ENCODE results near the gene ADCY7. TPM values are rescaled to one million over a fixed set of nuclear protein-coding genes. Genes with fewer than 3 reads are reported as not detected.
"Not testable (repeated sequence)": the region's sequence is repeated elsewhere in the genome, so short reads cannot be mapped to it uniquely, and the experiment has no call there.

Gene ADCY7
- total RNA-seq, 2 donors from 2014 or later, result 30.1 to 37.2 TPM

DNA sequence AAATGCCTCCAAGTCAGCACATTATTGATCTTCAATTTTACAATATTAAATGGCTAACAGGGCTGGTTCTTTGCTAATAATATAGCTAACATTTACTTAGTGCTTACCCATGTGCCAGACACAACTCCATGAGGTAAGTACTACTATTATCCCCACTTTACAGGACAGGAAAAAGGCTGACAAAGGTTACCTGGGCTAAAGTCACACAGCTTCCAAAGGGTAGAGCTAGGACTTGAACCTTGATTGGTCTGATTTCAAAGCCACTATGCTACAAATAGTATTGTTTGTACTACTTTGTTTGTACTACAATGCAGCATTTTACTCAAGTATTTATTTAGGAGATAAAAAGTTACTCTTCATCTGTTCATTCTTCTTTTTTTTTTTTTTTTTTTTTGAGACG lies 70.5 kb downstream of the ADCY7 start:
- Histone ChIP-seq H3K9me3 (ENCODE audit: control insufficient read depth, low read length) (no peaks in the 10 kb centered on the region), H3K36me3 (ENCODE audit: control insufficient read depth, insufficient read depth, low read length) (peaks cover 79% of the 10 kb centered on the region), H3K27ac (ENCODE audit: low read depth, low read length) (no peak overlapping the region), H3K4me1 (ENCODE audit: control insufficient read depth, insufficient read depth, low read length) (no peaks in the 10 kb centered on the region), H3K9ac (ENCODE audit: extremely low read depth, low read length, poor library complexity, severe bottlenecking) (no peak overlapping the region), H3K4me3 (ENCODE audit: low read length) (no peak overlapping the region), H3K27me3 (ENCODE audit: control insufficient read depth, insufficient read depth, low read length, poor library complexity, severe bottlenecking) (no peaks in the 10 kb centered on the region)
- Mint-ChIP-seq H3K27ac (no peak overlapping the region), H3K9me3 (peaks cover 3% of the 10 kb centered on the region), H3K36me3 (ENCODE audit: low read depth) (peaks cover 61% of the 10 kb centered on the region), H3K4me3 (no peak overlapping the region), H3K27me3 (ENCODE audit: insufficient read depth) (no peaks in the 10 kb centered on the region), H3K4me1 (no peaks in the 10 kb centered on the region)
- TF ChIP-seq, protein P1, sequence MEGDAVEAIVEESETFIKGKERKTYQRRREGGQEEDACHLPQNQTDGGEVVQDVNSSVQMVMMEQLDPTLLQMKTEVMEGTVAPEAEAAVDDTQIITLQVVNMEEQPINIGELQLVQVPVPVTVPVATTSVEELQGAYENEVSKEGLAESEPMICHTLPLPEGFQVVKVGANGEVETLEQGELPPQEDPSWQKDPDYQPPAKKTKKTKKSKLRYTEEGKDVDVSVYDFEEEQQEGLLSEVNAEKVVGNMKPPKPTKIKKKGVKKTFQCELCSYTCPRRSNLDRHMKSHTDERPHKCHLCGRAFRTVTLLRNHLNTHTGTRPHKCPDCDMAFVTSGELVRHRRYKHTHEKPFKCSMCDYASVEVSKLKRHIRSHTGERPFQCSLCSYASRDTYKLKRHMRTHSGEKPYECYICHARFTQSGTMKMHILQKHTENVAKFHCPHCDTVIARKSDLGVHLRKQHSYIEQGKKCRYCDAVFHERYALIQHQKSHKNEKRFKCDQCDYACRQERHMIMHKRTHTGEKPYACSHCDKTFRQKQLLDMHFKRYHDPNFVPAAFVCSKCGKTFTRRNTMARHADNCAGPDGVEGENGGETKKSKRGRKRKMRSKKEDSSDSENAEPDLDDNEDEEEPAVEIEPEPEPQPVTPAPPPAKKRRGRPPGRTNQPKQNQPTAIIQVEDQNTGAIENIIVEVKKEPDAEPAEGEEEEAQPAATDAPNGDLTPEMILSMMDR (conservative IDR thresholded peaks at IDR 0.05), result no peak
- WGBS, 2 experiments (ENCODE audit: insufficient coverage in 1 of 2, insufficient read length in 1 of 2), result no CpG with 5 or more reads among the region's 1 CpG
- no peak for DNase-seq

DNA sequence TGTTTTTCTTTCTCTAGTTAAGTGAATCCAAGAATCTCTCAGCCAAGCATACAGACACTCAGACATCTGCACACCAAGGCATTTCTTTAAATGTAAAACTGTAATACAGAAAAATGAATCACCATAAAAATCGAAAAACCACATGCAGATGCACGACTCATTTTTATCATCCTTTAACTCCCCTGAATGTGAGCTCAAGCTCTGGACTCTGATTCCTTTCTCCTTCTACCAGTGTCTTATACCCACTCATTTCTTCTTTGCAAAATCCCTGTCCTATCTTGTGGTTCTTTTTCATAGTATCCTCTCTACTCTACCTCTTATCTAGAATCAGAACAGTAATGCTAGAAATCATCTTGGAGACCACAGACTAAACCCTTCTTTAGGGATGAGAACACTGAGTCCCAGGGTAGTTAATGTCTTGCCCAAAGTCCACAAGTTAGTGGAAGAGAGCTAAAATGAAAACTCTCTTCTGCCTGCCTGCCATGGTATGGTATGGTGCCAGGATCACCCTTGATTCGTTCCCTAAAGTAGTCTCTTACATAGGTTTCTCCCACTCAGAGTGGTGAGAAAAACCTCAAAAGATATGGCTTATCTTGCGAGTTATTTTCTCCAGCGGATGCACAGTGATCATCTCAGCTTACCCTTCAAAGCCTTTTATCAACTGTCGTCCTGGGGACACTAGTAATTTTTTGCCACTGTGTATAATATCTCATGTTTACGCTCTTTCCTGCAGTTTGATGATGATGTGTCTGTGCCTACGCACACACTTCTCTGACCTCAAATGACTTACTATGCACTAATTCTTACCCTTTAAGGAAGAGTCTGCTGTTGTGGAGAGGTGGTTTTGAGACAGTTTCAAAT lies 72.2 kb downstream of the ADCY7 start:
- TF ChIP-seq, protein P1 (conservative IDR thresholded peaks at IDR 0.05), result no peak
- Histone ChIP-seq H3K27ac (ENCODE audit: low read depth, low read length) (no peak overlapping the region), H3K4me1 (ENCODE audit: control insufficient read depth, insufficient read depth, low read length) (no peaks in the 10 kb centered on the region), H3K9me3 (ENCODE audit: control insufficient read depth, low read length) (no peaks in the 10 kb centered on the region), H3K9ac (ENCODE audit: extremely low read depth, low read length, poor library complexity, severe bottlenecking) (no peak overlapping the region), H3K4me3 (ENCODE audit: low read length) (no peak overlapping the region), H3K36me3 (ENCODE audit: control insufficient read depth, insufficient read depth, low read length) (peaks cover 79% of the 10 kb centered on the region), H3K27me3 (ENCODE audit: control insufficient read depth, insufficient read depth, low read length, poor library complexity, severe bottlenecking) (no peaks in the 10 kb centered on the region)
- no peak overlapping the region for H3K4me3 Mint-ChIP-seq
- no peaks in the 10 kb centered on the region for H3K4me1 Mint-ChIP-seq
- H3K36me3 Mint-ChIP-seq (ENCODE audit: low read depth), result peaks cover 61% of the 10 kb centered on the region
- DNase-seq, result no peak
- 90 to 95% methylated on average over 7 to 8 of the region's 8 CpGs for WGBS, 2 experiments (ENCODE audit: insufficient coverage in 1 of 2, insufficient read length in 1 of 2)
- no peaks in the 10 kb centered on the region for H3K27me3 Mint-ChIP-seq (ENCODE audit: insufficient read depth)
- peaks cover 4% of the 10 kb centered on the region for H3K9me3 Mint-ChIP-seq
- no peak overlapping the region for H3K27ac Mint-ChIP-seq

DNA sequence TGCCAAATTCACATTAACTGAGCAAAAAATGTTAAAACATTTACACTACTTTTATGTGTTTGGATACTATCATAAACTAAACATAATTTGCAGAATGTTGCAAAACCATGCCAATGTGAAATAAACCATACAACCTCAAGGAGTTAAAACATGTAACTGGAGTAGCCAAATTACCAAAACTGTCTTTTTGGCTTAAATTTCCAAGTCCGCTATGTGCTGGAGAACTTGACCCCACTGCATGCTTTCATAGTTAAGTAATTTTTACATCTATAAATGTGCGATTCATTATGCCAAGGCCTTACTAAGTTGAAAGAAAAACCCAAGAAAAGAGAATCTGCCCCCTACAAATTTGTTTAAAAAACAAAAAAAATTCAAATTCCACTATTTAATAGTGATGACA lies 74.2 kb downstream of the ADCY7 start:
- no peak overlapping the region for H3K4me3 ChIP-seq (ENCODE audit: low read length)
- no peaks in the 10 kb centered on the region for H3K4me1 ChIP-seq (ENCODE audit: control insufficient read depth, insufficient read depth, low read length)
- H3K36me3 ChIP-seq (ENCODE audit: control insufficient read depth, insufficient read depth, low read length), result peaks cover 69% of the 10 kb centered on the region
- no peaks in the 10 kb centered on the region for H3K4me1 Mint-ChIP-seq
- H3K9ac ChIP-seq (ENCODE audit: extremely low read depth, low read length, poor library complexity, severe bottlenecking), result no peak overlapping the region
- TF ChIP-seq, protein P1 (conservative IDR thresholded peaks at IDR 0.05), result no peak
- H3K4me3 Mint-ChIP-seq, result no peak overlapping the region
- H3K36me3 Mint-ChIP-seq (ENCODE audit: low read depth), result peaks cover 63% of the 10 kb centered on the region
- H3K9me3 Mint-ChIP-seq, result peaks cover 16% of the 10 kb centered on the region
- no peak overlapping the region for H3K27ac ChIP-seq (ENCODE audit: low read depth, low read length)
- H3K27ac Mint-ChIP-seq, result no peak overlapping the region
- no peaks in the 10 kb centered on the region for H3K27me3 Mint-ChIP-seq (ENCODE audit: insufficient read depth)
- H3K9me3 ChIP-seq (ENCODE audit: control insufficient read depth, low read length), result peaks cover 8% of the 10 kb centered on the region
- 94 to 100% methylated on average over 1 to 2 of the region's 2 CpGs for WGBS, 2 experiments (ENCODE audit: insufficient coverage in 1 of 2, insufficient read length in 1 of 2)
- no peak for DNase-seq
- H3K27me3 ChIP-seq (ENCODE audit: control insufficient read depth, insufficient read depth, low read length, poor library complexity, severe bottlenecking), result no peaks in the 10 kb centered on the region

DNA sequence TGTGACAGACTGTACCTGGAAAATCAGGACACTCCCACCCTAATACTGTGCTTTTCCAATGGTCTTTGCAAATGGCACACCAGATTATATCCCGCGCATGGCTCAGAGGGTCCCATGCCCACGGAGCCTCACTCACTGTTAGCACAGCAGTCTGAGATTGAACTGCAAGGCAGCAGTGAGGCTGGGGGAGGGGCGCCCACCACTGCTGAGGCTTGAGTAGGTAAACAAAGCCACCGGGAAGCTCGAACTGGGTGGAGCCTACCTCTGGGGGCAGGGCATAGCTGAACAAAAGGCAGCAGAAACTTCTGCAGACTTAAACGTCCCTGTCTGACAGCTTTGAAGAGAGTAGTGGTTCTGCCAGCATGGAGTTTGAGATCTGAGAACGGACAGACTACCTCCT lies 77.2 kb downstream of the ADCY7 start:
- not testable (repeated sequence) for H3K4me1 Mint-ChIP-seq; H3K27me3 ChIP-seq (ENCODE audit: control insufficient read depth, insufficient read depth, low read length, poor library complexity, severe bottlenecking); H3K4me3 ChIP-seq (ENCODE audit: low read length); H3K27me3 Mint-ChIP-seq (ENCODE audit: insufficient read depth); H3K9ac ChIP-seq (ENCODE audit: extremely low read depth, low read length, poor library complexity, severe bottlenecking); H3K9me3 ChIP-seq (ENCODE audit: control insufficient read depth, low read length); H3K4me3 Mint-ChIP-seq; H3K27ac ChIP-seq (ENCODE audit: low read depth, low read length); H3K4me1 ChIP-seq (ENCODE audit: control insufficient read depth, insufficient read depth, low read length)
- H3K36me3 Mint-ChIP-seq (ENCODE audit: low read depth), result peaks cover 72% of the 10 kb centered on the region
- WGBS, 2 experiments (ENCODE audit: insufficient coverage in 1 of 2, insufficient read length in 1 of 2), result 75 to 100% methylated on average over 1 to 8 of the region's 8 CpGs
- H3K36me3 ChIP-seq (ENCODE audit: control insufficient read depth, insufficient read depth, low read length), result peaks cover 56% of the 10 kb centered on the region
- H3K9me3 Mint-ChIP-seq, result peaks cover 30% of the 10 kb centered on the region
- peak overlapping the region; percentile 58 for H3K27ac Mint-ChIP-seq
- peak; percentile 56 for DNase-seq

DNA sequence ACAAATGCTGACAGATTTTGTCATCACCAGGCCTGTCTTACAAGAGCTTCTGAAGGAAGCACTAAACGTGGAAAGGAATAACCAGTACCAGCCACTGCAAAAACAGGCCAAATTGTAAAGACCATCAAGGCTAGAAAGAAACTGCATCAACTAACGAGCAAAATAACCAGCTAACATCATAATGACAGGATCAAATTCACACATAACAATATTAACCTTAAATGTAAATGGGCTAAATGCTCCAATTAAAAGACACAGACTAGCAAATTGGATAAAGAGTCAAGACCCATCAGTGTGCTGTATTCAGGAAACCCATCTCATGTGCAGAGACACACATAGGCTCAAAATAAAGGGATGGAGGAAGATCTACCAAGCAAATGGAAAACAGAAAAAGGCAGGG lies 78.9 kb downstream of the ADCY7 start:
- H3K9ac ChIP-seq (ENCODE audit: extremely low read depth, low read length, poor library complexity, severe bottlenecking); H3K27ac Mint-ChIP-seq; H3K27me3 ChIP-seq (ENCODE audit: control insufficient read depth, insufficient read depth, low read length, poor library complexity, severe bottlenecking); DNase-seq; H3K4me3 ChIP-seq (ENCODE audit: low read length); H3K4me1 ChIP-seq (ENCODE audit: control insufficient read depth, insufficient read depth, low read length); H3K4me1 Mint-ChIP-seq; H3K27me3 Mint-ChIP-seq (ENCODE audit: insufficient read depth); H3K4me3 Mint-ChIP-seq; H3K27ac ChIP-seq (ENCODE audit: low read depth, low read length): not testable (repeated sequence)
- Mint-ChIP-seq H3K36me3 (ENCODE audit: low read depth) (peaks cover 83% of the 10 kb centered on the region), H3K9me3 (peaks cover 40% of the 10 kb centered on the region)
- H3K36me3 ChIP-seq (ENCODE audit: control insufficient read depth, insufficient read depth, low read length), result peaks cover 53% of the 10 kb centered on the region
- peaks cover 17% of the 10 kb centered on the region for H3K9me3 ChIP-seq (ENCODE audit: control insufficient read depth, low read length)
- 92% methylated on average over 1 of the region's 2 CpGs; no CpG with 5 or more reads in 1 of the 2 experiments for WGBS, 2 experiments (ENCODE audit: insufficient coverage in 1 of 2, insufficient read length in 1 of 2)
